Endothelial cell (in vitro differentiated cells): ENCODE results near the gene SMIM43. TPM values are rescaled to one million over a fixed set of nuclear protein-coding genes. Genes with fewer than 3 reads are reported as not detected.
"Not testable (repeated sequence)": the region's sequence is repeated elsewhere in the genome, so short reads cannot be mapped to it uniquely, and the experiment has no call there.

Experiments
- DNase-seq: peaks from one replicate; pipeline ENCODE4 v3.0.0; 2021; ENCODE audit warnings: low spot score
- H3K27ac Mint-ChIP-seq: one replicate; pipeline ENCODE4 v1.8.0; 2021; ENCODE audit warnings: mixed read lengths, inconsistent platforms; ENCODE audit not compliant: unreplicated experiment
- H3K27me3 Mint-ChIP-seq: one replicate; pipeline ENCODE4 v1.8.0; 2021; ENCODE audit warnings: mild to moderate bottlenecking, moderate library complexity, mixed read lengths, inconsistent platforms; ENCODE audit not compliant: unreplicated experiment
- H3K36me3 Mint-ChIP-seq: one replicate; pipeline ENCODE4 v1.8.0; 2021; ENCODE audit warnings: mild to moderate bottlenecking, low read depth, mixed read lengths, inconsistent platforms; ENCODE audit not compliant: unreplicated experiment
- H3K4me1 Mint-ChIP-seq: one replicate; pipeline ENCODE4 v1.8.0; 2021; ENCODE audit warnings: mild to moderate bottlenecking, mixed read lengths, inconsistent platforms; ENCODE audit not compliant: unreplicated experiment
- H3K4me3 Mint-ChIP-seq: one replicate; pipeline ENCODE4 v1.8.0; 2021; ENCODE audit warnings: mild to moderate bottlenecking, mixed read lengths, inconsistent platforms; ENCODE audit not compliant: unreplicated experiment
- H3K9me3 Mint-ChIP-seq: one replicate; pipeline ENCODE4 v1.8.0; 2021; ENCODE audit warnings: mixed read lengths, inconsistent platforms; ENCODE audit not compliant: unreplicated experiment
- total RNA-seq: library from RNA; stranded (reverse); fragmentation: NEBNext Ultra II Directional; extraction: Animal tissue kit (Norgen Biotek cat#: 25700); gene quantifications from one replicate; pipeline ENCODE4 v1.2.1, GENCODE V29; 2021; ENCODE audit not compliant: unreplicated experiment
- TF ChIP-seq, protein P1 (sequence below): fragments of 200-600 bp; sonication (generic); IDR thresholded peaks from one replicate; pipeline ENCODE4 v1.5.0; 2021; ENCODE audit warnings: antibody characterized with exemption; ENCODE audit not compliant: unreplicated experiment

Gene SMIM43
- total RNA-seq, 1 donor from 2014 or later = 19.8 TPM

DNA sequence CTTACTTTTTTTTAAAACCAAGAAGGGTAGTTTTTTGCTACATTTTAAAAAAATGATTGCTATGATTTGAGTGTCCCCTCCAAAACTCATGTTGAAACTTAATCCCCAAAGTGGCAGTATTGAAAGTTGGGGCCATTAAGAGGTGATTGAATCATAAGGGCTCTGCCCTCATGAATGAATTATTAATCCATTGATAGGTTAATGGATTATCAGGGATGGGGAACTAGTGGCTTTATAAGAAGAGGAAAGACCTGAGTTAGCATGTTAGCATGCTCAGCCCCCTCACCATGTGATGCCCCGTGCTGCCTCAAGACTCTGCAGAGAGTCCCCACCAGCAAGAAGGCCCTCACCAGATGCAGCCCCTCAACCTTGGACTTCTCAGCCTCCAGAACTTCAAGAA lies 31.0 kb downstream of the SMIM43 start:
- Mint-ChIP-seq H3K4me1 (no peaks in the 10 kb centered on the region), H3K4me3 (no peak overlapping the region), H3K27ac (no peak overlapping the region), H3K27me3 (no peaks in the 10 kb centered on the region), H3K9me3 (no peaks in the 10 kb centered on the region), H3K36me3 (no peaks in the 10 kb centered on the region)
- DNase-seq = no peak
- TF ChIP-seq, protein P1, sequence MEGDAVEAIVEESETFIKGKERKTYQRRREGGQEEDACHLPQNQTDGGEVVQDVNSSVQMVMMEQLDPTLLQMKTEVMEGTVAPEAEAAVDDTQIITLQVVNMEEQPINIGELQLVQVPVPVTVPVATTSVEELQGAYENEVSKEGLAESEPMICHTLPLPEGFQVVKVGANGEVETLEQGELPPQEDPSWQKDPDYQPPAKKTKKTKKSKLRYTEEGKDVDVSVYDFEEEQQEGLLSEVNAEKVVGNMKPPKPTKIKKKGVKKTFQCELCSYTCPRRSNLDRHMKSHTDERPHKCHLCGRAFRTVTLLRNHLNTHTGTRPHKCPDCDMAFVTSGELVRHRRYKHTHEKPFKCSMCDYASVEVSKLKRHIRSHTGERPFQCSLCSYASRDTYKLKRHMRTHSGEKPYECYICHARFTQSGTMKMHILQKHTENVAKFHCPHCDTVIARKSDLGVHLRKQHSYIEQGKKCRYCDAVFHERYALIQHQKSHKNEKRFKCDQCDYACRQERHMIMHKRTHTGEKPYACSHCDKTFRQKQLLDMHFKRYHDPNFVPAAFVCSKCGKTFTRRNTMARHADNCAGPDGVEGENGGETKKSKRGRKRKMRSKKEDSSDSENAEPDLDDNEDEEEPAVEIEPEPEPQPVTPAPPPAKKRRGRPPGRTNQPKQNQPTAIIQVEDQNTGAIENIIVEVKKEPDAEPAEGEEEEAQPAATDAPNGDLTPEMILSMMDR = no peak

DNA sequence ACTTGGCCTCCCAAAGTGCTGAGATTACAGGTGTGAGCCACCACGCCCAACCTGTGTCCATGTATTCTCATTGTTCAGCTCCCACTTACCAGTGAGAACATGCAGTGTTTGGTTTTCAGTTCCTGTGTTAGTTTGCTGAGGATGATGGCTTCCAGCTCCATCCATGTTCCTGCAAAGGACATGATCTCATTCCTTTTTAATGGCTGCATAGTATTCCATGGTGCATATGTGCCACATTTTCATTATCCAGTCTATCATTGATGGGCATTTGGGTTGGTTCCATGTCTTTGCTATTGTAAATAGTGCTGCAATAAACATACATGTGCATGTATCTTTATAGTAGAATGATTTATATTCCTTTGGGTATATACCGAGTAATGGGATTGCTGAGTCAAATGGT lies 35.2 kb downstream of the SMIM43 start:
- H3K4me3 Mint-ChIP-seq, H3K36me3 Mint-ChIP-seq, H3K27me3 Mint-ChIP-seq, DNase-seq, H3K9me3 Mint-ChIP-seq, H3K4me1 Mint-ChIP-seq, H3K27ac Mint-ChIP-seq: not testable (repeated sequence)

DNA sequence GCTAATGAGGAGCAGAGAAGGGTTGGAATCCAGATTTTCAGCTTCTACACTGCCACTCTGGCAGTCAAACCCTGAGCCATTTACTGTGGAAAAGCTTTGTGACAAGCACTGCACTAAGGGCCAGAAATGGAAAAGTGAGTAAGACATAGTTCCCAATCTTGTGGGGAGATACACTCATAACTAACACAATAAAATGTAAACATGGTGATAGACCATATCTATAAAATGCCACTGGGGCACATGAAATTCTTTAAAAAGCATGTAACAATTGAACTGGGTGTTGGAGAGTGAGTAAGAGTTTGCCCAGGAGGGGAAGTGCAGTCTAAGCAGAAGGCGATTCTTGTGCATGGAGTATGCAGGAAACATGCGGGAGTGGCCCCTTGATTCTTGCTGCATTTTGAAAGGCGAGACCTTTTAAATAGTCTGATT lies 36.2 kb downstream of the SMIM43 start:
- no peaks in the 10 kb centered on the region for H3K27me3 Mint-ChIP-seq

DNA sequence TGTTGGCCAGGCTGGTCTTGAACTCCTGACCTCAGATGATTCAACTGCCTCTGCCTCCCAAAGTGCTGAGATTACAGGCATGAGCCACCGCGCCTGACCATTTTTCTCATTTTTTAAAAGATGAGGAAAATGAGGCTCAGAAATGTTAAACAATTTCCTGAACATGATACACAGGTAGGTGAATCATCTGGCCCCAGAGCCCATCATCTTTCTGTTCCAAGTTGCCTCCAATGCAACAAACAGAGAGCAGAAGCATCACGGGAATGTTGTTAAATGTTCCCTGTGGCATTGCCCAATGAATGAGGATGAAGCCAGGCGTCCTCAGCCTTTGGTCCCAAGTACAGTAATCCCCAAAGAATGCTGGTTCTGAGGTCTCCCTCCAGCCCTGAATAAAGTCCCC lies 36.9 kb downstream of the SMIM43 start:
- Mint-ChIP-seq H3K27me3 (no peaks in the 10 kb centered on the region), H3K9me3 (no peaks in the 10 kb centered on the region), H3K27ac (no peak overlapping the region), H3K4me1 (no peaks in the 10 kb centered on the region), H3K4me3 (no peak overlapping the region), H3K36me3 (no peaks in the 10 kb centered on the region)
- DNase-seq = no peak
- TF ChIP-seq, protein P1 = no peak

More for the DNA sequence above, 36.2 kb downstream of the SMIM43 start:
- DNase-seq = no peak
- Mint-ChIP-seq H3K4me3 (no peak overlapping the region), H3K27ac (no peak overlapping the region), H3K4me1 (no peaks in the 10 kb centered on the region), H3K36me3 (no peaks in the 10 kb centered on the region), H3K9me3 (no peaks in the 10 kb centered on the region)
- TF ChIP-seq, protein P1 = no peak

DNA sequence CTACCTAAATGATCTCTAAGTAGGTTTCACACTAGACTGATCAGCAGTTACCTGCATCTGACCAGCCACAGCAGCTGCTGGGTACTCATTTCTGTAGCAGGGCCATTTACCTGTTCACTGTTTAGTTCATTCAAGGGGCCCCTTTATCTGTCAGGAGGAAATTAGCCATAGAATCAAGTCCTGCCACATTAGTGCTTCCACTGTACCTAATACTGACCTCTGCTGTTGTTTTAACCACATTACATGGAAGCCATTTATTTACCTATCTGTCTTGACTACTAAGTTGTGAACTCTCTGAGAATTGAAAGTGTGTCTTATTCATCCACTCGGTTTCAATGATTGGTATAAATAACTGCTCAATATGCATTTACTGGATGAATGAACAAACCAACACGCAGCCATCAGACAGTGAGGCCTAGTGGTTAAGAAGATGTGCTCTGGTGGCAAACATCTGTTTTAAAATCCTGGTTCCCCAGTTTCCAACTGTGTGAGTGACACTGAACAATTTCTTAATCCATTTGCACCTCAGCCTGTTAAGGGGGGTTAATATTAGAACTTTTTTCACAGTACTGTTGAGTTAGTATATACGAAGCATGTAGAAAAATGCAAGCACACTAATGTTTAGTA lies 38.2 kb downstream of the SMIM43 start:
- no peaks in the 10 kb centered on the region for H3K27me3 Mint-ChIP-seq
- H3K4me3 Mint-ChIP-seq = no peak overlapping the region
- H3K36me3 Mint-ChIP-seq = no peaks in the 10 kb centered on the region
- no peak overlapping the region for H3K27ac Mint-ChIP-seq
- H3K9me3 Mint-ChIP-seq = no peaks in the 10 kb centered on the region
- H3K4me1 Mint-ChIP-seq = no peaks in the 10 kb centered on the region
- TF ChIP-seq, protein P1 = peak; percentile 49
- peak; percentile 11 for DNase-seq
